HCT116 (cell line): ENCODE measurements around the gene CLIP2. TPM values are rescaled to one million over a fixed set of nuclear protein-coding genes. Genes with fewer than 3 reads are reported as not detected.

Source experiments
- ATAC-seq: fragments of 200-7000 bp; cut with Tn5 transposase; 2 replicates; pipeline ENCODE4 v1.9.1; 2020; ENCODE audit warnings: mild to moderate bottlenecking, moderate library complexity
- BruUV-seq: library from RNA; stranded (reverse); fragments of 400-500 nt; replicated peaks from 2 replicates; lab custom pipeline; 2021; lab: Mats Ljungman, UMichigan
- CTCF ChIA-PET: fragments of 300-600 bp; sonication (Branson Sonifier 250); formaldehyde crosslinking; loops from one replicate; lab custom pipeline; 2021; ENCODE audit warnings: antibody characterized with exemption; lab: Charles Lee
- POLR2A ChIA-PET: fragments of 300-600, 350-600 bp; sonication (Branson Sonifier 250); formaldehyde crosslinking; loops from one replicate; lab custom pipeline; 2021; ENCODE audit warnings: antibody characterized with exemption; lab: Charles Lee
- RAD21 ChIA-PET, 2 experiments: fragments of 300-600 bp; sonication (Branson Sonifier 250); formaldehyde crosslinking; loops; one replicate each; lab custom pipeline; 2023; ENCODE audit warnings: low total read pairs in 2 of 2; ENCODE audit not compliant: uncharacterized antibody in 2 of 2, unreplicated experiment in 2 of 2, low non-redundant PET in 1 of 2; lab: Charles Lee
- DNase-seq: peaks from one replicate; pipeline ENCODE4 v3.0.0-alpha.2; 2010; ENCODE audit warnings: low read depth, low spot score
- H2AFZ ChIP-seq: fragments of 200-600 bp; shearing (Covaris generic), sonication (generic); 2 replicates; pipeline ENCODE4 v1.6.1; 2017; ENCODE audit warnings: low read depth, mixed run types, mixed read lengths, antibody characterized with exemption, low read length; ENCODE audit not compliant: poor library complexity, severe bottlenecking
- H3K27ac ChIP-seq: 2 replicates; pipeline ENCODE4 v1.5.1; 2012; ENCODE audit warnings: low read depth, low read length
- H3K27me3 ChIP-seq: fragments of 200-600 bp; sonication (generic); 2 replicates; pipeline ENCODE4 v1.6.1; 2016; ENCODE audit warnings: mixed run types, low read length, mixed read lengths; ENCODE audit not compliant: insufficient read depth
- H3K36me3 ChIP-seq, 2 experiments: fragments of 200-500 bp in 1 of 2; fragments of 200-600 bp in 1 of 2; sonication (Bioruptor generic) in 1 of 2; sonication (generic) in 1 of 2; 2 replicates each; pipeline versions ENCODE4 v1.5.1 to v1.6.1; 2014 to 2016; ENCODE audit warnings: low read length in 2 of 2, inconsistent platforms in 1 of 2, mixed read lengths in 1 of 2, mixed run types in 1 of 2; ENCODE audit not compliant: insufficient read depth in 2 of 2, control insufficient read depth in 1 of 2
- H3K4me1 ChIP-seq, 2 experiments: fragments of 200-600 bp in 1 of 2; sonication (generic) in 1 of 2; 2 replicates each; pipeline versions ENCODE4 v1.5.1 to v1.6.1; 2012 to 2017; ENCODE audit warnings: low read length in 2 of 2, inconsistent platforms in 1 of 2, mild to moderate bottlenecking in 1 of 2, mixed read lengths in 1 of 2, mixed run types in 1 of 2, moderate library complexity in 1 of 2; ENCODE audit not compliant: insufficient read depth in 2 of 2, control insufficient read depth in 1 of 2
- H3K4me2 ChIP-seq: fragments of 200-600 bp; sonication (generic); 2 replicates; pipeline ENCODE4 v1.6.1; 2017; ENCODE audit warnings: mixed run types, low read length, mixed read lengths
- H3K4me3 ChIP-seq, 2 experiments: fragments of 200-600 bp in 1 of 2; sonication (generic) in 1 of 2; replicated peaks in 1 of 2; 2 replicates each; pipeline ENCODE4 v1.5.1; 2011 to 2016; ENCODE audit warnings: low read length in 2 of 2, control low read depth in 1 of 2, low read depth in 1 of 2, mild to moderate bottlenecking in 1 of 2, mixed read lengths in 1 of 2, mixed run types in 1 of 2
- H3K79me2 ChIP-seq: fragments of 200-600 bp; sonication (generic); 2 replicates; pipeline ENCODE4 v1.6.1; 2017; ENCODE audit warnings: mild to moderate bottlenecking, mixed run types, low read length, moderate library complexity, mixed read lengths; ENCODE audit not compliant: insufficient read depth
- H3K9ac ChIP-seq: fragments of 200-600 bp; sonication (generic); 2 replicates; pipeline ENCODE4 v1.6.1; 2016; ENCODE audit warnings: low read length, mixed read lengths
- H3K9me2 ChIP-seq: fragments of 200-600 bp; sonication (generic), shearing (Covaris generic); 2 replicates; pipeline ENCODE4 v1.6.1; 2017; ENCODE audit warnings: mixed run types, mild to moderate bottlenecking, moderate library complexity; ENCODE audit not compliant: insufficient read depth
- H3K9me3 ChIP-seq, 2 experiments: fragments of 200-500 bp in 1 of 2; fragments of 200-600 bp in 1 of 2; sonication (Bioruptor generic) in 1 of 2; sonication (generic) in 1 of 2; 2 replicates each; pipeline ENCODE4 v1.6.1; 2014 to 2017; ENCODE audit warnings: low read length in 2 of 2, mixed read lengths in 2 of 2, inconsistent platforms in 1 of 2, low read depth in 1 of 2, mild to moderate bottlenecking in 1 of 2, mixed run types in 1 of 2, moderate library complexity in 1 of 2; ENCODE audit not compliant: control insufficient read depth in 1 of 2, insufficient read depth in 1 of 2
- H4K20me1 ChIP-seq: fragments of 200-600 bp; sonication (generic), shearing (Covaris generic); 2 replicates; pipeline ENCODE4 v1.6.1; 2017; ENCODE audit warnings: mixed run types, mild to moderate bottlenecking, moderate library complexity; ENCODE audit not compliant: insufficient read depth
- ATF3 ChIP-seq: IDR thresholded peaks from 2 replicates; pipeline ENCODE4 v1.6.1; 2012
- EGR1 ChIP-seq: IDR thresholded peaks from 2 replicates; pipeline ENCODE4 v1.6.1; 2012; ENCODE audit warnings: low read depth
- EZH2 ChIP-seq: fragments of 200-600 bp; sonication (generic); IDR thresholded peaks from 2 replicates; pipeline ENCODE4 v1.6.1; 2017; ENCODE audit warnings: antibody characterized with exemption, mixed run types
- EZH2phosphoT487 ChIP-seq: fragments of 200-600 bp; IDR thresholded peaks from 2 replicates; pipeline ENCODE4 v1.6.1; 2018; ENCODE audit warnings: antibody characterized with exemption, borderline replicate concordance
- FOSL1 ChIP-seq: IDR thresholded peaks from 2 replicates; pipeline ENCODE4 v1.6.1; 2012; ENCODE audit warnings: low read depth
- JUND ChIP-seq: IDR thresholded peaks from 2 replicates; pipeline ENCODE4 v1.6.1; 2012
- MAX ChIP-seq: IDR thresholded peaks from 2 replicates; pipeline ENCODE4 v1.6.1; 2012
- POLR2AphosphoS5 ChIP-seq: IDR thresholded peaks from 2 replicates; pipeline ENCODE4 v1.6.1; 2011; ENCODE audit warnings: mild to moderate bottlenecking, low read depth, low read length, moderate library complexity
- SP1 ChIP-seq: IDR thresholded peaks from 2 replicates; pipeline ENCODE4 v1.6.1; 2012; ENCODE audit warnings: low read depth
- SRF ChIP-seq: IDR thresholded peaks from 2 replicates; pipeline ENCODE4 v1.6.1; 2012; ENCODE audit warnings: low read depth
- TCF7L2 ChIP-seq: IDR thresholded peaks from 2 replicates; pipeline ENCODE4 v1.7.0; 2011; ENCODE audit warnings: borderline replicate concordance, inconsistent platforms; ENCODE audit not compliant: insufficient read depth, insufficient read length; ENCODE audit errors: extremely low read depth
- YY1 ChIP-seq: IDR thresholded peaks from 2 replicates; pipeline ENCODE4 v1.6.1; 2011; ENCODE audit warnings: low read length, low read depth, moderate library complexity, mild to moderate bottlenecking; ENCODE audit not compliant: insufficient replicate concordance; ENCODE audit errors: extremely low read depth
- ZNF274 ChIP-seq: fragments of 200-500 bp; sonication (Bioruptor generic); IDR thresholded peaks from 2 replicates; pipeline ENCODE4 v1.6.1; 2014; ENCODE audit warnings: mild to moderate bottlenecking, low read depth, low read length, inconsistent platforms
- intact Hi-C: fragments of 100-400 bp; cut with micrococcal nuclease; formaldehyde crosslinking; loops from 2 replicates; pipeline ENCODE4 v1.10.0; 2022
- total RNA-seq: library from RNA; stranded (reverse); gene quantifications from one replicate; pipeline ENCODE4 v1.2.1, GENCODE V29; 2021; ENCODE audit not compliant: unreplicated experiment

The CLIP2 gene
- total RNA-seq, 1 experiment from 2014 or later = 40.1 TPM

GRCh38 chr7:74454925-74455288, 165.7 kb downstream of the CLIP2 start:
- Histone ChIP-seq H2AFZ (no peak overlapping the region), H3K9me2 (no peaks in the 10 kb centered on the region), H3K27ac (peak overlapping the region; percentile 60; the same call in 1 of the 2 replicates), H3K27me3 (no peaks in the 10 kb centered on the region), H3K4me1 (peaks cover 23 to 39% of the 10 kb centered on the region in 2 experiments), H3K9ac (peak overlapping the region; percentile 80), H3K36me3 (no peaks in the 10 kb centered on the region), H3K4me3 (peak overlapping the region; percentile 56 to 66), H4K20me1 (no peaks in the 10 kb centered on the region), H3K79me2 (peaks cover 51% of the 10 kb centered on the region), H3K9me3 (no peaks in the 10 kb centered on the region), H3K4me2 (peak overlapping the region; percentile 94)
- ChIA-PET CTCF (no interaction called here), POLR2A (no interaction called here), RAD21 (no interaction called here)
- TF ChIP-seq JUND (no peak), YY1 (no peak), EZH2 (no peak), MAX (no peak), SP1 (no peak), ZNF274 (no peak), TCF7L2 (no peak), EGR1 (no peak), FOSL1 (no peak), POLR2AphosphoS5 (no peak), ATF3 (no peak), EZH2phosphoT487 (no peak), SRF (no peak)
- intact Hi-C loops = loop anchor here (10.0 kb wide), 1 partner anchor 90 kb away; no protein-coding TSS in a partner anchor
- no TSS peak for BruUV-seq
- DNase-seq (no peak), ATAC-seq (no peak)
